Keratinocyte (primary cell): Measurements from ENCODE around the gene GFY.

Source experiments
- CTCF ChIP-seq, 3 experiments: IDR thresholded peaks in 1 of 3; conservative IDR thresholded peaks in 1 of 3; optimal IDR thresholded peaks in 1 of 3; 2 replicates in 2 of 3; 3 replicates in 1 of 3; pipeline versions ENCODE3 to v1.5.1; 2011; ENCODE audit warnings: low read length in 3 of 3, mild to moderate bottlenecking in 3 of 3, moderate library complexity in 2 of 3, control low read depth in 1 of 3, inconsistent platforms in 1 of 3; ENCODE audit not compliant: insufficient read depth in 2 of 3; ENCODE audit errors: extremely low read depth in 1 of 3
- EZH2 ChIP-seq: IDR thresholded peaks from one replicate; pipeline ENCODE4 v1.6.1; 2012; ENCODE audit warnings: inconsistent platforms, mild to moderate bottlenecking, low read length, moderate library complexity

- TF ChIP-seq CTCF (optimal IDR thresholded peaks at IDR 0.05 in 1 of 3, IDR thresholded peaks at IDR 0.05 in 1 of 3, conservative IDR thresholded peaks at IDR 0.05 in 1 of 3; ENCODE audit: extremely low read depth in 1 of 3, insufficient read depth in 2 of 3, low read length in 3 of 3) (peak in 1 of 3 experiments; percentile 24), EZH2 (no peak)
These were observed 26.4 kb downstream of the GFY start, which contains the start of gene PIH1D1 for GRCh38 chr19:49451430-49452181.
